Measurements from ENCODE around the gene ZCCHC14. TPM values are rescaled to one million over a fixed set of nuclear protein-coding genes. Genes with fewer than 3 reads are reported as not detected.

Gene ZCCHC14
- total RNA-seq, 1 donor from 2014 or later: 15.9 TPM

- no peak for DNase-seq
- TF ChIP-seq CTCF (IDR thresholded peaks at IDR 0.05; ENCODE audit: borderline replicate concordance): no peak
- Histone ChIP-seq H3K4me3 (no peak overlapping the region), H3K27ac (replicated peaks) (peak overlapping the region; percentile 59), H3K9me3 (replicated peaks) (no peaks in the 10 kb centered on the region), H3K36me3 (peaks cover 4% of the 10 kb centered on the region), H3K4me1 (peaks cover 84% of the 10 kb centered on the region), H3K27me3 (ENCODE audit: low read depth) (no peaks in the 10 kb centered on the region)
- intact Hi-C loops (cut with micrococcal nuclease): no loop called here
These were observed 123.6 kb downstream of the ZCCHC14 start for GRCh38 chr16:87369117-87369765.

GRCh38 chr16:87368029-87368770, 124.6 kb downstream of the ZCCHC14 start:
- Histone ChIP-seq H3K27me3 (ENCODE audit: low read depth) (no peaks in the 10 kb centered on the region), H3K27ac (replicated peaks) (peak overlapping the region; percentile 59), H3K4me1 (peaks cover 91% of the 10 kb centered on the region), H3K9me3 (replicated peaks) (no peaks in the 10 kb centered on the region), H3K36me3 (peaks cover 4% of the 10 kb centered on the region), H3K4me3 (no peak overlapping the region)
- intact Hi-C loops (cut with micrococcal nuclease): no loop called here
- DNase-seq: no peak
- TF ChIP-seq CTCF (IDR thresholded peaks at IDR 0.05; ENCODE audit: borderline replicate concordance): no peak

- TF ChIP-seq CTCF (IDR thresholded peaks at IDR 0.05; ENCODE audit: borderline replicate concordance): no peak
- peaks cover 94% of the 10 kb centered on the region for H3K4me1 ChIP-seq
- H3K4me3 ChIP-seq: no peak overlapping the region
- peak overlapping the region; percentile 59 for H3K27ac ChIP-seq (replicated peaks)
- H3K9me3 ChIP-seq (replicated peaks): no peaks in the 10 kb centered on the region
- no peaks in the 10 kb centered on the region for H3K27me3 ChIP-seq (ENCODE audit: low read depth)
- intact Hi-C loops (cut with micrococcal nuclease): no loop called here
- DNase-seq: no peak
- peaks cover 4% of the 10 kb centered on the region for H3K36me3 ChIP-seq
These were observed 125.3 kb downstream of the ZCCHC14 start for GRCh38 chr16:87367529-87367928.

- DNase-seq: no peak
- H3K4me1 ChIP-seq: peaks cover 92% of the 10 kb centered on the region
- no peaks in the 10 kb centered on the region for H3K27me3 ChIP-seq (ENCODE audit: low read depth)
- no peaks in the 10 kb centered on the region for H3K9me3 ChIP-seq (replicated peaks)
- H3K36me3 ChIP-seq: peaks cover 8% of the 10 kb centered on the region
- no peak overlapping the region for H3K4me3 ChIP-seq
- intact Hi-C loops (cut with micrococcal nuclease): no loop called here
- H3K27ac ChIP-seq (replicated peaks): no peak overlapping the region
- TF ChIP-seq CTCF (IDR thresholded peaks at IDR 0.05; ENCODE audit: borderline replicate concordance): no peak
These were observed 125.9 kb downstream of the ZCCHC14 start for GRCh38 chr16:87366930-87367329.

GRCh38 chr16:87366288-87366687, 126.5 kb downstream of the ZCCHC14 start:
- Histone ChIP-seq H3K9me3 (replicated peaks) (no peaks in the 10 kb centered on the region), H3K36me3 (peaks cover 14% of the 10 kb centered on the region), H3K4me3 (no peak overlapping the region), H3K27me3 (ENCODE audit: low read depth) (no peaks in the 10 kb centered on the region), H3K4me1 (peaks cover 91% of the 10 kb centered on the region), H3K27ac (replicated peaks) (no peak overlapping the region)
- intact Hi-C loops (cut with micrococcal nuclease): no loop called here
- DNase-seq: no peak
- no peak for TF ChIP-seq CTCF (IDR thresholded peaks at IDR 0.05; ENCODE audit: borderline replicate concordance)
